ENCODE measurements around the gene FBP1. TPM values are rescaled to one million over a fixed set of nuclear protein-coding genes. Genes with fewer than 3 reads are reported as not detected.

FBP1 gene
- polyA plus RNA-seq, 3 donors = 50.7 to 57.4 (median 55.0) TPM

- DNase-seq = no peak
These were observed 25.5 kb upstream of the FBP1 start for GRCh38 chr9:94664801-94665200.

GRCh38 chr9:94663640-94664039 lies 24.3 kb upstream of the FBP1 start:
- no peak for DNase-seq

DNA sequence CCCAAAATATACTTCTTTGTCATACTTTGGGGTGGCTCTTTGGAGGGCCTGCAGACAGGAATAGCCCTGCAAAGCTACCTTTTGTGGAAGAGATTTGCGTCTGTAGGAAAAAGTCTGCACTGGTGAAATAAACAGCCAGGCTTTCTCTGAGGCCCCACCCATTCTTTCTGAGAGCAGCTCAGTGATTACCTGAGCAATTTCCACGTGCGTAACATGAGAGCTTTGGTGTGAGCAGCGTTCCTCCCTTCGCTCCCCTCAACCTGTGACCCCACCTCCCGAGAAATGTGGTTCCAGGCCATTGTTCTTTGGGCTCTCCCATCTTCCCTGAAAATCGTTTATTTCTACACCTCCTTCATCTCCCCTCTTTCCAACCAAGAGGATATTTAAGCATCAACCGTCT lies 23.8 kb upstream of the FBP1 start:
- no peak for DNase-seq

GRCh38 chr9:94657021-94657725 lies 17.9 kb upstream of the FBP1 start:
- DNase-seq = no peak

- DNase-seq = no peak
These were observed 16.9 kb upstream of the FBP1 start for GRCh38 chr9:94656200-94656599.

- DNase-seq = no peak
These were observed 16.4 kb upstream of the FBP1 start for GRCh38 chr9:94655739-94656138.

GRCh38 chr9:94654165-94654894 lies 15.0 kb upstream of the FBP1 start:
- DNase-seq = no peak

DNA sequence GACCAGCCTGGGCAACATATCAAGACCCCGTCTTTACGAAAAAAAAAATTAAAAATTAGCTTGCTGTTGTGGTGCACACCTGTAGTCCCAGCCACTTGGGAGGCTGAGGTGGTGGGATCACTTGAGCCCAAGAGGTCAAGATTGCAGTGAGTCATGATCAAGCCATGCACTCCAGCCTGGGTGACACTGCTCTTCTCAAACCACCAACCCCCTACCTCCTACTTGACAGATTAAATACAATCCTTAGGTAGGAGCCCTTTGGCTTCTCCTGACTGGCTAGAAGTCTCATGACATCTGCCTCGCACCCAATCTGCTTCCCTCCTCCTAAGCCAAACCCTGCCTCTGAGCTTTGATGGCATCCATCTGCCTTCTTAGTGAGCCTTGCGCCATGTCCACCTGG lies 11.6 kb upstream of the FBP1 start:
- DNase-seq = no peak

GRCh38 chr9:94649100-94649819 lies 9.9 kb upstream of the FBP1 start:
- DNase-seq = no peak

DNA sequence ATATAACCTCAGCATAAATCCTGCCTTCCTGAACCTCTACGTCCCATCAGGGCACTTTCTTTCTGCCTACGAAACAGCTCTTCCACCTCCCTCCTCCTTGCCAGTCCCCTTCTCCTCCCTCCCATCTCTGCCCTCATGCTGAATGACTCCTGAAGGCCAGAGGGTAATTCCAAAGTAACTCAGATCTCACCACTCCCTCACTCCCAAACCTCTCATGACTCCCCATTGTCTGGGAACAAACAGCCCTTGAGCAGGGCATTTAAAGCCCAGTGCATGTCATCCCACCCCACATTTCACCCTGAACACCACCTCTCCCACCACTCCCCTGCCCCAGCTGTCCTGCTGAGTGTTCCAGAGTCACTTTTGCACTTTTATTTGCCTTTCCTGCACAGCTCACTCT lies 8.9 kb upstream of the FBP1 start:
- no peak for DNase-seq

DNA sequence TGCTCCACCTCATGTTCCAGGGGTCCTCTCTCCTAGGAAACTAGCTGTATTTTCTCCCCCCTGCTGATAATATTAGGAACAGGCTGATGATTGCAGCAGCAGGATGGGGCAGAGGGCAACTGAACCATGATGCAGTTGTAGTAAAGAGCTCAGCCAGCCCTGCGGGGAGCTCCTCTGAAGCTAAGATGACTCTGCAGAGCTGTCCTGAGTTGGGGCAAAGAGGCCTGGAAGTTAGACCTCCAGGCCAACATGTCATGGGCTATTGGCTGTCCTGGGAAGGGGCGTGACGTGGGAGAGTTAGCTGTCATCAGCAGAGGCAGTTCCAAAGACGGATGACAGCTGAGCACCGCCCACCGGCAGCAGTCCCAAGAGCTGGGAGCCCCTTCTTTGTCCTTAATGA lies 6.6 kb upstream of the FBP1 start:
- DNase-seq = no peak

DNA sequence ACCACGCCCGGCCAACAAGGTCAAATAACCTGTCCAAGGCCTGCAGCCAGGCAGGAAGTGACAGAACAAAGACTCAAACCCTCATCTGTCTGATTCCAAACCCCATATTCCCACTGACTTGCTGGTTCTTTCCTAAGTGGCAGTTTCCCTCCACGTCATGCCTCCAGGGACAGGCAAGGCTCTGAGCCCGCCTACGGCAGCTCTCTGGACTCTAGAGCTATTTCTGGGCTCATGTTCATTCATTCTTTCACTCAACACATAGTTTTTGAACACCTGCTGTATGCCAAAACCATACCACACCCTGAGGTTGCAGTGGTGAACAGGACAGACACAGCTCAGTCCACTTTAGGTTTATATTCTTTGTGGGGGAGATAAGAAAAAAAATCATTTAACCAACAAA lies 5.2 kb upstream of the FBP1 start:
- no peak for DNase-seq

GRCh38 chr9:94643741-94644140 lies 4.4 kb upstream of the FBP1 start:
- DNase-seq = no peak

DNA sequence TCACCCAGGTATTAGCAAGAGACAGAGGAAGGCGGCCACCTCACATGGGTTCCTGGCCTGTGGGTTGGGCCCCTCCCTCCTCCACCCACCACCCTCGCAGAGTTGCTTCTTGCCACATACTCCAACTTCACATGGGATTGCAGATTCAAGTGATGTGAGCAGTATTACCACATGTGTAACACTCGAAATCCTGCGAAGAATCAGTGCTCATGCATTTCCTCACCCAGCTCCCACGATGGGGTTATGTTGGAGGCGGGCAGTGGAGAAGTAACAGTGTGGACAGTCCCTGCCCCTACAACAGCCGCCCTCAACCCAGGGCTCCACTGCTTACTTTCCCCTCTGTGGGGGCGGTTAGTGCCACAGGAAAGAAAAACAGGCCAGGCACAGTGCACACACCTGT lies 3.9 kb upstream of the FBP1 start:
- DNase-seq = no peak

DNA sequence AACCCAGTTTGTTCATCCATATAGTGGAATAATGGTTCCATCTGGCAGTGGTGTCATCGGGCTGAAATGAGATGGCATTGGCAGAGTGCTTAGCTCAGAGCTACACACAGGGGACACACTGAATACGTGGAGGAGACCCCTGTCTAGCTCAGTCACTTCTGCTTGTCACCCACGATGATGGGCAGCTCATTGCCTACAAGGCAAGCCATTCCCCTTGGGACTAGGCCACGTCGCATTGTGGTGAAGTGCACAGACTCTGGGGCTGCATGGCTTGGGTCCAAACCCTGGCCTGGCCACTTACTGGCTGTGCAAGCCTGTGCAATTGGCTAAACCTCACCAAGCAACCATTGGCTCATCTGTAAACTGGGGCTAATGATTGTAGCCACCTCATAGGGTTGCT lies 3.2 kb upstream of the FBP1 start:
- no peak for DNase-seq

DNA sequence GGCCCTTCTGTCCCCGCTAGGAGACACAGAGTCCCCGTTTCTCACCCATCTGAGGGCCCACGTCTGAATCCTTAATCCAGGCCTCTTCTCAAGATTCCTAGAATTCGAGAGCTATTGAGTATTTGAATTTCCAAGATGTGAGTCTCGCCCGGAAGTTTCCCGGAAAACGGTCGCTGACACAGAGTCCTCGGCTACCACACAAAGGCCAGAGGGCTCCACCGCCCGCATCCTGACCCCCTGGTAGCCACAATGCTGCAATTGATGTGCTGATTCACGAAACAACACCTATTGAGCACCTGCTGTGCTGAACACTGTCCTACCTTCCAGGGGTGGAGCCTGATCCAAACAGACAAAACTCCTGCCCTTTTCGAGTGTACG lies 670 bp upstream of the FBP1 start:
- no peak for DNase-seq

DNA sequence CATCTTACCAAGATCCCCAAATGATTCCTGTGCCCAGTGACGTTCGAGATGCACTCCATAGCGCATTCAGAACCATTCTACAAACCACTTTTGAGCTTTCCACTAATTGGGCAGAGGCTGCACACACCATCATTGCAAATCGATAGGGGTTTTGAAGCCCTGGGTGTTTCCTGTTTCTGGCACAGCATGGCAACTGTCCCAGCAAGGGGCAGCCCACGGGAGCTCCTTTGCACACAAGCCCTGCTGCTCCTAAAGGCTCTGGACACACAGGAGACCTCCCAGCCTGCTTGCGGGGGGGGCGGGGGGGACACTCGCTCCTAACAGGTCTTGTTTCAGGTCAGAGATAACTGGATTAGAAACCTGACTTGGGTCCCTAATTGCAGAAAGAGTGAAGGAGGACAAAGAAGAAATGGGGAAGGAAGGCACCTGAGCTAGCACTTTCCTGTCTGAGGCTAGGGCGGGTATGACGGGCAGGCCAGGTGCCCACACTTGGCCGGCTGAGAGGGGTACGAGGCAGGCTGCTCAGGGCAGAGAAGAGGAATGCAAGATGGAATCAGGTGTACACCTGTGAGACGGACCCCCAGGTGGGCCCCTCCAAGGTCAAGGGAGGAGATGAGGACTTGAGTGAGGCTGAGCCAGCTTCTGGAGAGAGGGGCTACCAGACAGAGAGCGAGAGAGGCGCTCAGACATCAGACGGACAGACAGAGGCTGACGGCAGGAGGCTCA lies 820 bp downstream of the FBP1 start:
- DNase-seq = no peak

- no peak for DNase-seq
These were observed 6.6 kb downstream of the FBP1 start for GRCh38 chr9:94632737-94633136.

GRCh38 chr9:94631599-94631998 lies 7.7 kb downstream of the FBP1 start:
- DNase-seq = no peak

DNA sequence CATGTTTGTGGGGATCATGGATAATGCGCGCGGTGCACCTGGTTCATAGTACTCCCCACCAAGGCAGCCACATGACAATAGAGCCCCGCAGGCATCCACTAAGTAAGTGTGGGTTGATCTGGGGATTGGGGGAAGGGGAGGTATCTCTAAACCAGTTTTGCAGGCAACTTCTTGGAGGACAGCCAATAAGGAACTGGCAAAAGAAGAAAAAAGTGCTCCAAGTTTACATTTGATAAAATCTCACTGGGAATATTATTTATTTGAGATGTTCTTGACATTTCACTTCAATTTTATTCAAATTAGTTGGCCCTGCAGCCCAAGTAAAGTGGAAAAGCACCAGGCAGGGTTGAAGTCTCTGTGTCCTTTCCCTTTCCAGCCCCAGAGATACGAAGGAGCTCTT lies 8.5 kb downstream of the FBP1 start:
- DNase-seq = no peak

DNA sequence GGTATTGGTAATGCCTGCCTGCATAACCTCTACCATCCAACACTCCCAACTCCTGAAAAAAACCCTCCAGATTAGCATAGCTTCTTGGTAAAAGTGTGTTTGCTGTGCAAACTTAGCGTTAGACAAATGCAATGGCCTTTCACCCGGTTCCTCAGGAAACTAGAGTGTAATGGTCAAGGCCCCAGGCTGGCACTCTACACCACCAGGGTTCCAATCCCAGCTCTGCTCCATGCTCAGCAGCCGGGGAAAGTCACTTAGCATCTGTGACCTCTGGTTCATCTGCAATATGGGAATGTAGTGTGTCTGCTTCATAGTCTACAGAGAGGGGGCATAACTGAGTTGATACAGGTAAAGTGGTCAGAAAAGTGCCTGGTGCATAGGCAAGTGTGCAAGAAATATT lies 9.0 kb downstream of the FBP1 start:
- no peak for DNase-seq

- DNase-seq = no peak
These were observed 12.0 kb downstream of the FBP1 start for GRCh38 chr9:94627287-94627686.

GRCh38 chr9:94625835-94626234 lies 13.5 kb downstream of the FBP1 start:
- DNase-seq = no peak
